ENCODE measurements around the gene OR52K2. TPM values are rescaled to one million over a fixed set of nuclear protein-coding genes. Genes with fewer than 3 reads are reported as not detected.

OR52K2 gene
- total and polyA plus RNA-seq, 2 experiments from 2014 or later: not detected

- no peak for TF ChIP-seq POLR2AphosphoS5 (IDR thresholded peaks at IDR 0.05; ENCODE audit: low read depth)
- no peak for TF ChIP-seq CTCF (conservative IDR thresholded peaks at IDR 0.05; ENCODE audit: low read depth in 2 of 2)
- no peak for TF ChIP-seq EZH2 (IDR thresholded peaks at IDR 0.05; ENCODE audit: low read depth, unreplicated experiment)
- TF ChIP-seq REST (IDR thresholded peaks at IDR 0.05; ENCODE audit: unreplicated experiment): no peak
- TF ChIP-seq ZNF114 (CRISPR knock-in tag; IDR thresholded peaks at IDR 0.05): no peak
- 0 out of 2 replicates have a peak, but pooled peaks cover 5% of the 10 kb centered on the region for H3K36me3 ChIP-seq (ENCODE audit: insufficient read depth)
- H3K36me3 Mint-ChIP-seq (ENCODE audit: low read depth): peaks cover 17% of the 10 kb centered on the region
Observed at GRCh38 chr11:4467811-4468606, 18.9 kb downstream of the OR52K2 start.

GRCh38 chr11:4479644-4480043, 30.5 kb downstream of the OR52K2 start:
- no peak for DNase-seq (ENCODE audit: low spot score)
- H4K20me1 ChIP-seq (replicated peaks; ENCODE audit: insufficient read depth): no peaks in the 10 kb centered on the region
- Mint-ChIP-seq H3K27ac (no peak overlapping the region), H3K4me3 (no peak overlapping the region), H3K4me1 (peaks cover 11% of the 10 kb centered on the region; the same call in 2 of the 3 replicates), H3K9me3 (no peaks in the 10 kb centered on the region), H3K36me3 (ENCODE audit: low read depth) (no peaks in the 10 kb centered on the region), H3K27me3 (ENCODE audit: insufficient read depth, low read depth, poor library complexity) (no peaks in the 10 kb centered on the region)
- H3K27me3 ChIP-seq (ENCODE audit: insufficient read depth): no peaks in the 10 kb centered on the region
- no peak overlapping the region for H3K4me2 ChIP-seq
- H3K79me2 ChIP-seq (replicated peaks; ENCODE audit: insufficient read depth): no peaks in the 10 kb centered on the region
- ATAC-seq: no peak
- peaks cover 19% of the 10 kb centered on the region for H3K9me2 ChIP-seq (ENCODE audit: insufficient read depth)
- H3K36me3 ChIP-seq (ENCODE audit: insufficient read depth): no peaks in the 10 kb centered on the region
- H2AFZ ChIP-seq: no peak overlapping the region
- no peaks in the 10 kb centered on the region for H3F3A ChIP-seq (replicated peaks; ENCODE audit: low read depth)
- no peak overlapping the region for H3K27ac ChIP-seq (ENCODE audit: low read depth)
- H3K4me1 ChIP-seq (ENCODE audit: insufficient read depth): peaks cover 14% of the 10 kb centered on the region
- H3K4me3 ChIP-seq: no peak overlapping the region
- TF ChIP-seq ZNF462 (CRISPR knock-in tag; IDR thresholded peaks at IDR 0.05) (no peak), JUNB (IDR thresholded peaks at IDR 0.05; ENCODE audit: unreplicated experiment) (no peak), EZH2phosphoT487 (IDR thresholded peaks at IDR 0.05; ENCODE audit: unreplicated experiment) (no peak), ZNF114 (CRISPR knock-in tag; IDR thresholded peaks at IDR 0.05) (no peak), NANOG (IDR thresholded peaks at IDR 0.05; ENCODE audit: borderline replicate concordance) (no peak), POLR2AphosphoS5 (IDR thresholded peaks at IDR 0.05; ENCODE audit: low read depth) (no peak)

More at GRCh38 chr11:4467811-4468606, 18.9 kb downstream of the OR52K2 start:
- Histone ChIP-seq H3K9me2 (ENCODE audit: insufficient read depth) (peaks cover 12% of the 10 kb centered on the region), H3K4me2 (no peak overlapping the region), H3K27ac (ENCODE audit: low read depth) (no peak overlapping the region), H3K4me1 (ENCODE audit: insufficient read depth) (peaks cover 18% of the 10 kb centered on the region), H4K20me1 (replicated peaks; ENCODE audit: insufficient read depth) (no peaks in the 10 kb centered on the region), H3F3A (replicated peaks; ENCODE audit: low read depth) (no peaks in the 10 kb centered on the region), H2AFZ (no peak overlapping the region), H3K79me2 (replicated peaks; ENCODE audit: insufficient read depth) (no peaks in the 10 kb centered on the region), H3K27me3 (ENCODE audit: insufficient read depth) (no peaks in the 10 kb centered on the region), H3K4me3 (no peak overlapping the region)
- H3K4me3 Mint-ChIP-seq: no peak overlapping the region
- no peak for DNase-seq (ENCODE audit: low spot score)
- H3K9me3 Mint-ChIP-seq: peaks cover 25% of the 10 kb centered on the region
- H3K27me3 Mint-ChIP-seq (ENCODE audit: insufficient read depth, low read depth, poor library complexity): peaks cover 5% of the 10 kb centered on the region
- no peak overlapping the region for H3K27ac Mint-ChIP-seq
- ATAC-seq: no peak
- H3K4me1 Mint-ChIP-seq: peaks cover 21% of the 10 kb centered on the region

Measured in GM23338 (cell line).